Stimulated activated CD4-positive, alpha-beta T cell treated with anti-CD3 and anti-CD28 coated beads, Interleukin-4, amount 100 ng/mL, for 1 hour (primary cell): ENCODE measurements around the gene CMSS1.

Experiments
- DNase-seq: peaks from one replicate; pipeline ENCODE4 v3.0.0-alpha.2; 2020

The CMSS1 gene

DNA sequence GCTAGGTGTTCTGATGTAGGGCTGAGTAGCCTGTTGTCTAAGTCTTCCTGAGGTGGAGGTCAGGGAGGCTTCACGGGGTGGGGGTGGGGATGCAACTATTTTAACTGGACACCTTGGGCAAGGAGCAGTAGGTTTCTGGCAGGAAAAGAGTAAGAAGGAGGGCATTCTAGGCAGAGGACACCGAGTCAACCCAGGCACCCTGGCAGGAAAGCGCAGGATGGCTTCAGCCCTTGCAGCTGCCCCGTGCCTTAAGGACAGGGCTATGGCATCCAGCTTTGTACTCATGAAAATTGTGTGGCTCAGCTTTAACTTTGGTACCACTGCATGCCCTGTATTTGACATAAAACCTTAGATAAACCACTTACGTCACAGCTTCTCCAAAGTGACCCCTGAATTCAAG is 303.0 kb downstream of the CMSS1 start:
- DNase-seq, result no peak

DNA sequence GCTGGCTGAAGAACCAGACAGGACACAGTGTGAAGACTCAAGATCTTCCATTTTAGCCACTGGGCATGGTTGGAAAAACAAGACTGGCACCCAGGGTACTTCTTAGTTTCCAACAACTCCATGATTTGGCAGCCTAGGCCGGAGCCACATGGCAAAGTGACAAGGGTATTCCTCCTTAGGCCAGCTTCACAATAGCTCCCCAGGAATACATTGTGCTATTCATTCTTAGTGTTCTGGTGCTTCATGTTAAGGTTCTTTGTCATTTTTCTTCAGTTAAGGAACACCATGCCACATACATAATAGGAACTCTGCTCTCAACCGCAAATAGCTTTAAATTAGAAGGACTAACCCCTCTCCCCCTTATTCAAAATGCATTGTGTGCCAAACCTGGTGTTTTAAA is 304.7 kb downstream of the CMSS1 start:
- no peak for DNase-seq

GRCh38 chr3:100123112-100123511 is 305.4 kb downstream of the CMSS1 start:
- no peak for DNase-seq

- no peak for DNase-seq
Measured at GRCh38 chr3:100124201-100124761, 306.6 kb downstream of the CMSS1 start.

DNA sequence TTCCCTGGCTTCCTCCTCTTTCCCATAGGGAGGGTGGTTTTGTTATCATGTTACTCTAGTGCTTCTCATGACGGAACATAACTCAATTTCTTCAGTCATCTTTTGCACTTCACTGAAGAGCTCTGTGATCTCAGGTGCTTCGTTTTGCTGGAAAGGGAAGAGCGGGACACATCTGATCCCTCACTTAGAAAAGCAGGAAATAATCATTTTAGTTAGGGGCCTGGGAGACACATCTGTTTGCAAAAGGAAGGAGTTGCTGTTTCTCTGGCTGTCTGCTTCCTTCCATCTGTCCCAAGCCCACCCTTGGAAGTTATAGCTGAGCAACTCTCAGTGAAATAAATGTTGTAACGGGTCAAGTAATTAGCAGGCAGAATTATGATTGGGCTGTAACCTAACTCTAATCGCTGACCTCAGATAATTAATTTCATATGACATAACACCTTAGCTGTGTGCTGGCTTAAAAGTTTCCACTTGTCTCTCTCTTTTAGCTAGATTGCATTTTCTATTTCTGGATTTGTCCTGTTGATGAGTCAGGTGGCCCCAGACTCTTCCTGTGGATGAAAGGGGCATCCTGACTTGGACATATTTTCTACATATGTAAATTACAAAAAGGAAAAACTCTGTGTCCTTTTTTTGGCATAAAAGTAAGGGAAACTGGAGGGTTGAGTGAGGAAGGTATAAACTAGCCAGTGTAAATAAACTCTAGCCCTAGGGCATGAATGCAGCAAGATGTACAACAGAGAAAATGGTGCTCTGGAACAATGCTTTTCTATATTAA is 307.7 kb downstream of the CMSS1 start:
- DNase-seq, result no peak

- no peak for DNase-seq
Measured at GRCh38 chr3:100127792-100128191, 310.1 kb downstream of the CMSS1 start.

GRCh38 chr3:100128565-100128964 is 310.9 kb downstream of the CMSS1 start:
- no peak for DNase-seq

DNA sequence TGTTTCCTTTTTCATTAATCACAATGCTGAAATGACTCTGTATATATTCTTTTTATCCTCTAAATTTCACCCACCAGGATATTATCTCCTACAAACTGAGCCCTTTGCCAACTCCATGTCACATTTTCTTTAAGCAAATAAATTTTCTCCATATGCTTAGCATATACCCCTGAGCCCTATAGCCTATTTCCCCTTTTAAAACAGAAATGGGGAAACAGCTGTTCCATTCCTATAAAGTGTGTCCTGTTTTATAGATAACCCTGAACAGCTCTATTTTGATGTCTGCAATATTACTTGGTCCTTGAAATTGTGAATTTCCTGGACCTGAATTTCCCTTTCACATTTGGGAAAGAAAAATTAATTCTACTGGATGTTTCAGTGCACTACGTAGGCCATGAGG is 312.3 kb downstream of the CMSS1 start:
- DNase-seq, result no peak

GRCh38 chr3:100131241-100131640 is 313.6 kb downstream of the CMSS1 start:
- DNase-seq, result no peak

- no peak for DNase-seq
Measured at GRCh38 chr3:100136921-100137320, 319.3 kb downstream of the CMSS1 start.

GRCh38 chr3:100140976-100141375 is 323.3 kb downstream of the CMSS1 start:
- no peak for DNase-seq

DNA sequence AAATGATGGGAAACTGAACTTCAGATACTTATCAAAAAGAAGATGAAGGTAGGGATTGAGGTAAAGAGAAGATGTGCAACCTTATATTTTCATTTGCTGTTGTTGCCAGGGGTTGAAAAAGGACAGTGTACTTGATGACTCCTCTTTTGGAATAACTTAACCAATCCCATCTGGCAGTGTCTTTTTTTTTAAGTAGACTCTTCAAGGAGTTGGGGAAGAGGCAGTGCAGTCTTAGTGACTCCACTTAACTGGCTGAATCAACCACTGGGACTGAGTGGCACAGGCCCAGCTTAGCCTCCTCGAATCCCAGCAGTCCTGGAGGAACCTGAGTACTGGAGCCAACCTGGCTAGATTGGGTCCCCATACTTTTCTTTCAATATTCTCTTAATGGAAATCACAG is 323.9 kb downstream of the CMSS1 start:
- no peak for DNase-seq

- no peak for DNase-seq
Measured at GRCh38 chr3:100144255-100144866, 326.7 kb downstream of the CMSS1 start.

- DNase-seq, result no peak
Measured at GRCh38 chr3:100149130-100149529, 331.5 kb downstream of the CMSS1 start.

DNA sequence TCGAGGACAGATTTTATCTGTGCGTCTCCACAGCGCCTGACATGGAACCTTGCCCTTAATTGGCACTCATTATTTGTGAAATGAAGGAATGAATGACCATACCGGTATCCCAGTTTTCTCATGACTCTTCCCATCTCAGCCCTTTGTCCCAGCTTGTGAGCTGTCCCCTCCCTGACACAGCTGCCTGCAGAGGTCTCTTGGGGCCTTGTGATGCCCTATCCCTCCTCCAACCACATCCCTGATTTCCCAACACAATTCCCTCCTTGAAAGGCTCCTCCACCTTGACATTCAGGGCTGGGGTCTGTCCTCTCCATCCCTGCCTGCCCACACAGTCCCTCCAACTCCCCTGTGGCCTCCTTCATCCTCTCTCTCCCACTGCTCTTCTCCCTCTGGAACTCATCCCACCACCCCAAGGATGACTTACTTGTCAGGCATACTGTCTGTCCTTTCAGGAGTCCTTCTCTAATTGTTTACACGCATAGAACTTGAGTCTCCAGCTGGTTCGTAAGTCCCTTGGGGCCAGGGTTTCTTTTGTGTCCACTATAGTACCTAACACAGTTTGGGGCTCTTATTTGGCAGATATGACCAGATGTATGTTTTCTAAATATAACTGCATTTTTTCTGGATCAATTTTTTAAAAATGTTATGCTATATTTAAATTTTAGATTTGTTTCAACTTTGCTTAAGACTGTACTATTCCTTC is 332.2 kb downstream of the CMSS1 start:
- DNase-seq, result no peak

DNA sequence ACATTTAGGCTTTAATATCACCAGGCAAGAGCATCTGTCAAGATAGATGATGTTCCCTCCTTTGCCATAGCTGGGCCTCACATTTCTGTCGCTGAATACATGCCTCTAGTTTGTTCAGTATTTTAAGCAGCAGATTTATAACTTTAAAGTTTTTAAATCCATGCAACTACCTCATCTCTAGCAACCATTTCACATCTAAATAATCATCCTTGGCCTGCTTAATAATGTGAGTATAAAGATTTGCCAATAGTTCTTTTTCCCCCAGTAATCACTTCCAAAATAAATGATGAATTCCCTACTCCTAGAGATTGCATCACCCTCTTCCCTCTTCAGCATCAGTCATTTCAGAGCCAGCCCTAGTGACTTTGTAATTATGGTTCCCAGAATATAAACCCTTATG is 332.8 kb downstream of the CMSS1 start:
- no peak for DNase-seq

DNA sequence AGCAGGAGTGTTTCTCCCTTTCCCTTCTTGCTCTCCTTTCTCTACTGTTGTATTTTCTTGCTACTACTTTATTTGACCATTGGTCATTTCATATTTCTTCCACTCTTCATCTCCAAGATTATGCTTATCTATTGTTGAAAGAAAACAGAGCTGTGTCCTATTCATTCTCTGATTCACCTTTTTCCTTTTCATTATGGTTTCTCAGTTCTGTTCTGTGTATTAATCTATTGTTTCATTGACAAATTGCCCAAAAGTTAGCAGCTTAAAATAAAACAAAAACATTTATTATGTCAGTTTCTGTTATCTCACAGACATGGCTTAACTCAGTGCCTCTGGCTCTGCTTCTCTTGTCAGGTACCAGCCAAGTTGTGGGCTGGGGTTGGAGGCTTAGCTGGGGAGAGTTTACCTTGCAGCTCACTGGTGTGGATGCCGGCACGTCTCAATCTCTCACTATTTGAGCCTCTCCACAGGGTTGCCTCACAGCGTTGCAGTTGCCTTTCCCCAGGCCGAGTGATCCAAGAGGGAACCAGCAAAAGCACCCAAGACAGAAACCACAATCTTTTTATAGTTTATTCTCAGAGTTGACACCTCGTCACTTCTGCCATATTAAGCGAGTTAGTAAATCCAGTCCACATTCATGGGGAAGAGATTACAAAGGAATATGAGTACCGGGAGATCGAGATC is 333.5 kb downstream of the CMSS1 start:
- no peak for DNase-seq

DNA sequence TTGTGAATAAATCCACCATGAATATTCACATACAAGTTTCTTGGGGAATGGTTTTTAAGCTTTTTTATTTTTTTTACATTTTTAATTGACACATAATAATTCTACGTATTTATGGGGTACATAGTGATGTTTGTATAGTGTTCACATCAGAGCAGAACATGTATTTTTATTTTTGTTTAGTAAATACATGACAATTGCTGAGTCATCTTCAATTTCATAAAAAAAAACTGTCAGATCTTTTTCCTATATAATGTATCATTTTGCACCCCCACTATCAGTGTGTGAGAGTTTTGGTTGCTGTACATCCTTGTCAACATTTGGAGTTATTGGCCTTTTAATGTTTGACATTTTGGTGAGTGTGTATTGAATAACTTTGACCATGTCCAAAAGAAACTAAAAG is 336.5 kb downstream of the CMSS1 start:
- DNase-seq, result no peak

DNA sequence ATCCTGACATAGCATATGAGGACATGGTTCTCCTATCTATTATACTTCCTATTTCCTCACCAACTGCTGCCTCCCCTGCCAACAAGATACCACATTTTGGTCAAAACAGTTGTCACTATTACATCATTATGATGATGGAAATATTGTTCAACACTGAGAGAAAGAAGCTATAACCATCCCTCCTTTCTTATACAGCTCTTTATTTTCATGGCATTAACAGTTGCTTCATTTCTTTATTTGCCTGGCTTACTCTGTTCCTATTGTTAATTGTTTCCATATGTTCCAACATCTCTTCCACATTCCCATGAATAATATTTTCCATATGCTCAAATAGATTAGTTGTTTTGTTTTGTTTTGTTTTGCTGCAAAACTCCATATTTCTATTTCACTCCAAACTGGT is 337.5 kb downstream of the CMSS1 start:
- no peak for DNase-seq

DNA sequence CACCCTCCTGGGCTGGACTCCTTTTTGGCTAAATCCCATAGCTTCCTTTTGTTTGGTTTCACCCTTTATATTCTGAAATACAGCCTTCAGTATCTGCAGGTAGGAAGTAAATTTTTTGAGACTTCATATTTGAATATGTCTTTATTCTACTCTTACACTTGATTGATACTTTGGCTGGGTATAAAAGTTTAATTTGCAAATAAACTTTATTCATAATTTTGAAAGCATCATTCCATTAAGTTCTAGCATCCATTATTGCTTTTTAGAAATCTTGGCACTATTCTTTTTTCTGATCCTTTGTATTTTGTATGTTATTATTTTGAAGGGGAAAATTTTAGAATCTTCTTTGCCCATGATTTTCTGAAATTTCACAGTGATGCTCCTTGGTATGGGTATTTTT is 337.9 kb downstream of the CMSS1 start:
- DNase-seq, result no peak

GRCh38 chr3:100157685-100158084 is 340.0 kb downstream of the CMSS1 start:
- no peak for DNase-seq

GRCh38 chr3:100158918-100159330 is 341.3 kb downstream of the CMSS1 start:
- DNase-seq, result no peak
